GM06990 (cell line): ENCODE results near the gene CAPN7.

ENCODE experiments used
- DNase-seq: peaks from one replicate; pipeline ENCODE4 v3.0.0-alpha.2; 2011; ENCODE audit not compliant: insufficient read length; ENCODE audit errors: extremely low read depth
- H3K27me3 ChIP-seq: replicated peaks from 2 replicates; pipeline ENCODE4 v1.6.0; 2011; ENCODE audit warnings: low read length; ENCODE audit not compliant: control insufficient read depth, insufficient read depth
- H3K36me3 ChIP-seq: 2 replicates; pipeline ENCODE4 v1.5.1; 2011; ENCODE audit warnings: low read length; ENCODE audit not compliant: control insufficient read depth, insufficient read depth
- H3K4me3 ChIP-seq: replicated peaks from 2 replicates; pipeline ENCODE4 v1.5.1; 2011; ENCODE audit warnings: low read depth, mild to moderate bottlenecking, control low read depth, low read length
- TF ChIP-seq, protein P1 (sequence below): IDR thresholded peaks from 2 replicates; pipeline ENCODE4 v1.5.1; 2011; ENCODE audit warnings: low read length, control low read depth, mild to moderate bottlenecking, inconsistent platforms; ENCODE audit not compliant: insufficient read depth, poor library complexity, severe bottlenecking

Gene CAPN7

DNA sequence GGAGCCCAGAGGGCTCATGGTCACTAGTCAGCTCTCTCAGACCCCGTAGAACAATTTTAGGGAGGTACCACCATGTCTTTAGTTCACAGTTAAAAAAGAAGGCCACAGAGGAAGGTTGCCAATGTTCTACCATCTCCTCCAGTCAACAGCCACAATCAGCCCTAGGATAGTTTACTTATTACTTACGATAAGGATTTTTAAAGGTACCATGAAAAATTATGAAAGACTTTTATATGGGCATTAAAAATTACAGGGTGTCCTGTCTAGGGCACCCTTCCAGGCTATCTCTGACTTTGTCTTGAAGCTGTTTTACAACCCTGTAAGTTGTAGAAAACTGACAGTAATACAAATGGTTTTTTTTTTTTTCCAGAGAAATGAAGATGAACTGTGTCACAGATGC, 57.9 kb downstream of the CAPN7 start:
- H3K27me3 ChIP-seq, result no peaks in the 10 kb centered on the region
- TF ChIP-seq, protein P1, sequence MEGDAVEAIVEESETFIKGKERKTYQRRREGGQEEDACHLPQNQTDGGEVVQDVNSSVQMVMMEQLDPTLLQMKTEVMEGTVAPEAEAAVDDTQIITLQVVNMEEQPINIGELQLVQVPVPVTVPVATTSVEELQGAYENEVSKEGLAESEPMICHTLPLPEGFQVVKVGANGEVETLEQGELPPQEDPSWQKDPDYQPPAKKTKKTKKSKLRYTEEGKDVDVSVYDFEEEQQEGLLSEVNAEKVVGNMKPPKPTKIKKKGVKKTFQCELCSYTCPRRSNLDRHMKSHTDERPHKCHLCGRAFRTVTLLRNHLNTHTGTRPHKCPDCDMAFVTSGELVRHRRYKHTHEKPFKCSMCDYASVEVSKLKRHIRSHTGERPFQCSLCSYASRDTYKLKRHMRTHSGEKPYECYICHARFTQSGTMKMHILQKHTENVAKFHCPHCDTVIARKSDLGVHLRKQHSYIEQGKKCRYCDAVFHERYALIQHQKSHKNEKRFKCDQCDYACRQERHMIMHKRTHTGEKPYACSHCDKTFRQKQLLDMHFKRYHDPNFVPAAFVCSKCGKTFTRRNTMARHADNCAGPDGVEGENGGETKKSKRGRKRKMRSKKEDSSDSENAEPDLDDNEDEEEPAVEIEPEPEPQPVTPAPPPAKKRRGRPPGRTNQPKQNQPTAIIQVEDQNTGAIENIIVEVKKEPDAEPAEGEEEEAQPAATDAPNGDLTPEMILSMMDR, result no peak
- DNase-seq, result no peak
- no peak overlapping the region for H3K4me3 ChIP-seq
- H3K36me3 ChIP-seq, result peaks cover 20% of the 10 kb centered on the region

DNA sequence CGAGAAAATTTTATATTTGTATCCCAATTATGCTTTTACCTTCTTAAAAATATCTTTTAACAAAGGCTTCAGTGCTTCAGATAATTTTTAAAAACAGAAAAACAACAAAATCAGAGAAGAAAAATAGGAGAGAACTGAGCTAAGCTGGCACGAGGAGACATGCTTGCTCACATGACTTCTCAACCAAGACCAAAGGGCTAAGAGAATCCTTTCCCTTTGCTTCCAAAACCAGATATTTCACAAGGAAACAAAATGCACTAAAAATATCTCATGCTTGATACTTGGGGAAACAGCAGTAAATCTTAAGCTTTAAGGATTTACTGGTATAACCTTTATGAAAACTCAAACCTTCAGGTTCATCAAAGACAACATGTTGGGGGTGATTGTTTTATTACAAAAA, 58.4 kb downstream of the CAPN7 start:
- TF ChIP-seq, protein P1, result no peak
- Histone ChIP-seq H3K36me3 (peaks cover 19% of the 10 kb centered on the region), H3K27me3 (no peaks in the 10 kb centered on the region), H3K4me3 (no peak overlapping the region)
- no peak for DNase-seq

DNA sequence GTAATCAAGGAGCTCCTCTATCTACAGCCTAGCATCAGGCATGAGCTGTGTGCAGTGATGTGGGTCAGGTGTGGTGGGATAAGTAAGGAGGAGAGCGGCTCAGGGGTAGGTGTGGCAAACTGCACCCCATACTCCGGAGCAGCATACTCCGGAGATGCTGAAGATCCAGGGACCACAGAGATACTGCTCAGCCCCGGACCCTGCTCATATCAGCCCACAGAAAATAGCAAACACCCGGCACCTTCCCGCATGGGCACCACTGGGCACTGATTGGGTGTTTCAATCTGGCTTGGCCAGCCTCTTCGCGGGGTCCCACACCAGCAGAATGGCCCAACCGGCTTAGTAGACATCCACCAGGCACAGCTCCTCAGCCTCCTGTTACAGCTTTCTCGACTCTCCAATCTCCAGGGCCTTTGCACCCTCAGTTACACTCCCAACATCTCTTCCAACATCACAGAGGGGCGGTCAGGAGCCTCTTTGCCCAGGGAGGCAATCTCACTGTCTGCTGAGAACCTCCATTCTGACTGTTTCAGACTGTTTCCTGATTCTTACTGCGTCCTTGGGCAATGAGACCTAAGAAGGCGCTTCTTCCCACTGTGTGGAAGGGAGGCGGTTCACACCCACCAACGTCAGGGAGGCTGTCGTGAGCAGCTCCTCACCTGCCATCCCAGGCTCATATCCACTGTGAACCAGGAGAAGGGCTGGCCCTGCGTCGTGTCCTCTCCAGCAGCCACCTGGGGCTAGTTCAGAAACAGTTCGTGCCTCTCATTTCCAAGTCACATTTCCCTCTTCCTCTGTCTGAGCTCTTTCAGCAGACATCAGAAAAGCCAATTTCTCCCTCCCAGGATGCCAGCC, 59.8 kb downstream of the CAPN7 start:
- Histone ChIP-seq H3K36me3 (peaks cover 18% of the 10 kb centered on the region), H3K4me3 (no peak overlapping the region), H3K27me3 (no peaks in the 10 kb centered on the region)
- TF ChIP-seq, protein P1, result no peak
- DNase-seq, result no peak

DNA sequence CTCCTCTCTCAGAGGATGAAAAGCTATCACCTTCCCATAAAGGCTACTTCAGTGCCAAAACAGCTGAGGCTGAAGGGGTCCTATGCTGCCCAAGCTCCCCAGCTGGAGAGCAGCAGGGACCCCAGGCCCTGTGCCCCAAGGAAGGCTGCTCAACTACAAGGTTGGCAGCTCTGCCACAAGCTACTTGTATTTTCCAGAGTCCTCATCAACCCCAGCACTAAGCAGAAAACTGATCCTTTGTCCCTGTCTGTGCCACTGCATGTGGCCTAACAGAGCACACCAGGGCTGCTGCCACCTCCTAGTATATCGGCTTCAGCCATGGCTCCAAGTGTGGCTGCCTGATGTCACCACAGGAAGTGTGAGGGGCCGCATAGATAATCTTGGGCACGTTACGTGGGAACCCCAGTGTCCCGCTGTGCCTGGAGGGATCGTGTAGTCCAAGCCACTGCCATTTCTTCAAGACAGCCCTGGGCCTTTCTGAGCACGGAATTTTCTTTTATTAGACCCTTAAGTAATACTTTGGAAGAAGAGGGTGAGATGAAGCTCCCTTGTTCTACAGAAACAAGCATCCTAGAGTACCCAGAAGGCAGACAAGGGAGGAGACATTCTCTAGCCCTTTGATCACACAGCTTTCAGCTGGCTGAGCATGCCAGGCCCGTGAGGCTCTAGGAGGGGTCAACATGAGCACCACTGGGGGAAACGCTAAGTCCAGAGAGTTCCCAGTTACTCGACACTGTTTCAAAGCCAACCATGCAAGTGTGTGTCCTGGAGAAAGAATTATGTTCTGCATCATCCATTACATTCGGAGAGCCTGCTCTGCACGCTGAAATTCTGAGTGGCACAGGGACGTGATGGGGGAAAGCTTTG, 60.7 kb downstream of the CAPN7 start:
- DNase-seq, result no peak
- TF ChIP-seq, protein P1, result no peak
- Histone ChIP-seq H3K27me3 (no peaks in the 10 kb centered on the region), H3K4me3 (no peak overlapping the region), H3K36me3 (peaks cover 15% of the 10 kb centered on the region)

DNA sequence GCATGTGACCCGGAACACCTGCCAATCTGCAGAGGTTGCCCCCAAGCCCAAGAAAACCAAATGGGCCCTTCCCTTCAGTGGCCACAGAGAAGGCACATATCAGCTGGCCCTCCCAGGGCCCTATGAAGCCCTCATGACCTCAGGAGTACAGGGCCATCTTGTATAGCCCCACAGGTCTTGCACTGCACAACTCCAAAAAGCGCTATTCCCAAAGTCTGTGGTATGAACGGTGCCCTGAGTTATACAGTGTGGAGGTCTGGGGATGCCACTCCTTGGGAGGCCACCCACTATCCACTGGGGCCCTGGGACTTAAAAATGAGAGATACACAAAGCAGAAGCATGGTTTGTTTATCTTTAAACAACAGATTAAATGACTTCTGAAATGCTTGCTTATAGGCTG, 61.5 kb downstream of the CAPN7 start:
- Histone ChIP-seq H3K27me3 (no peaks in the 10 kb centered on the region), H3K4me3 (no peak overlapping the region), H3K36me3 (peaks cover 13% of the 10 kb centered on the region)
- TF ChIP-seq, protein P1, result no peak
- DNase-seq, result no peak
